Kidney (tissue), 14 donors: ENCODE measurements around the gene MNDA. TPM values are rescaled to one million over a fixed set of nuclear protein-coding genes. Genes with fewer than 3 reads are reported as not detected.
A peak's percentile ranks its signal among the peaks of the same experiment; 100 is the strongest.

Experiments used
- DNase-seq, 5 donors: peaks; one replicate each; pipeline ENCODE4 v3.0.0-alpha.2; 2013 to 2020
- FAIRE-seq: peaks from 2 replicates; lab custom pipeline; 2012; peaks lifted over from hg19 to GRCh38; lab: Jason Lieb, UNC
- H3K27ac ChIP-seq, 2 donors: one replicate each; pipeline ENCODE4 v1.7.0; 2013; ENCODE audit warnings: low read depth in 2 of 2, low read length in 2 of 2, inconsistent platforms in 1 of 2
- H3K27me3 ChIP-seq: one replicate; pipeline ENCODE4 v1.7.1; 2013; ENCODE audit warnings: low read length, inconsistent platforms; ENCODE audit not compliant: control insufficient read depth, insufficient read depth
- H3K36me3 ChIP-seq, 3 donors: one replicate each; pipeline versions ENCODE4 v1.7.0 to v1.7.1; 2013; ENCODE audit warnings: low read length in 3 of 3, control low read depth in 1 of 3, inconsistent platforms in 1 of 3; ENCODE audit not compliant: insufficient read depth in 3 of 3, control insufficient read depth in 2 of 3
- H3K4me1 ChIP-seq, 3 donors: one replicate each; pipeline versions ENCODE4 v1.7.0 to v1.7.1; 2013; ENCODE audit warnings: low read length in 3 of 3, inconsistent platforms in 1 of 3, low read depth in 1 of 3; ENCODE audit not compliant: control insufficient read depth in 2 of 3, insufficient read depth in 2 of 3
- H3K4me3 ChIP-seq, 3 donors: one replicate each; pipeline versions ENCODE4 v1.7.0 to v1.8.1; 2013; ENCODE audit warnings: low read length in 3 of 3, control low read depth in 1 of 3, inconsistent platforms in 1 of 3
- H3K9ac ChIP-seq, 3 donors: one replicate each; pipeline versions ENCODE4 v1.7.0 to v1.7.1; 2013; ENCODE audit warnings: low read length in 3 of 3, control low read depth in 1 of 3, inconsistent platforms in 1 of 3
- H3K9me3 ChIP-seq, 3 donors: one replicate each; pipeline versions ENCODE4 v1.7.0 to v1.7.1; 2013; ENCODE audit warnings: low read length in 3 of 3, control low read depth in 1 of 3, inconsistent platforms in 1 of 3; ENCODE audit not compliant: control insufficient read depth in 2 of 3, insufficient read depth in 1 of 3
- CTCF ChIP-seq: IDR thresholded peaks from 3 replicates; pipeline ENCODE4 v1.5.1; 2012; ENCODE audit warnings: mild to moderate bottlenecking, moderate library complexity, borderline replicate concordance; ENCODE audit not compliant: insufficient read depth; ENCODE audit errors: extremely low read depth
- intact Hi-C: fragments of 100-400 bp; cut with DNase I; formaldehyde crosslinking; loops from one replicate; pipeline ENCODE4 v1.11.1; 2022
- polyA plus RNA-seq: library from polyadenylated mRNA; stranded (reverse); fragments of 350-450 nt; fragmentation: Illumina TruSeq; extraction: RNeasy Lipid Tissue Mini Kit (QIAGEN cat#74804); gene quantifications from one replicate; pipeline ENCODE4 v1.2.3, GENCODE V29; 2014; ENCODE audit warnings: low read depth, low replicate concordance; ENCODE audit not compliant: insufficient read depth
- total RNA-seq: library from RNA; stranded (reverse); fragmentation: NEBNext Ultra II Directional; extraction: Animal tissue kit (Norgen Biotek cat#: 25700); gene quantifications from one replicate; pipeline ENCODE4 v1.2.1, GENCODE V29; 2021
- donor health status: control.
- donor health status: control.
- donor health status: control.
- donor health status: control.
- donor health status: control.
- donor health status: DM: yes; HTN: yes; CAD: no.
- donor health status: Normal renal cell carcinoma (clear cell type).

The MNDA gene
- total and polyA plus RNA-seq, 2 donors from 2014 or later: 2.6 to 8.3 TPM

DNA sequence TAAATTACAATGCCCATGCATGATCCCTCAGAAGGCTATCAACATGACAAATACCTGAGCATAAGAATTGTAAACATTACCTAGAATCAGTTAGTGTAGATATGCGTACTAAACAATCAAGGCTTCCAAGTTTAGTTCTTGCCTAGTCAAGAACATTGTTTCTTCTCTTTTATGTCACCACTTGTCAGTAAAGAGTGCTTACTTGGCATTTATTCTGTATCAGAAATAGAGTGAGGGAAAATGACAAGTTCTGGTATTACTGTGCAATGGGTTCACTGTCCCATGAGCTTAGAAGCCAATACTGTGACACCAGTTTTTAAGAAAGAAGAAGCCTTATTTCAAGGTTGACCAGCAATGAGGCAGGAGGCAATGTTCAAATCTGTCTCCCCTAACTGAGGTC is 27.5 kb upstream of the MNDA start:
- intact Hi-C loops: no loop called here
- no peak for DNase-seq
- H3K4me1 ChIP-seq: no peaks in the 10 kb centered on the region
- no peak overlapping the region for H3K9ac ChIP-seq
- FAIRE-seq: no peak
- H3K9me3 ChIP-seq: no peaks in the 10 kb centered on the region
- no peaks in the 10 kb centered on the region for H3K36me3 ChIP-seq
- TF ChIP-seq CTCF: no peak
- no peak overlapping the region for H3K4me3 ChIP-seq
- H3K27me3 ChIP-seq: no peaks in the 10 kb centered on the region
- H3K27ac ChIP-seq: no peak overlapping the region

- H3K27ac ChIP-seq: no peak overlapping the region
- no peaks in the 10 kb centered on the region for H3K36me3 ChIP-seq
- H3K9me3 ChIP-seq: no peaks in the 10 kb centered on the region
- H3K27me3 ChIP-seq: no peaks in the 10 kb centered on the region
- DNase-seq (no peak), FAIRE-seq (no peak)
- no peak overlapping the region for H3K4me3 ChIP-seq
- H3K4me1 ChIP-seq: no peaks in the 10 kb centered on the region
- intact Hi-C loops: no loop called here
- no peak overlapping the region for H3K9ac ChIP-seq
- TF ChIP-seq CTCF: no peak
These were observed 24.1 kb upstream of the MNDA start for GRCh38 chr1:158806916-158807536.

GRCh38 chr1:158809256-158809655 is 21.9 kb upstream of the MNDA start:
- no peak overlapping the region for H3K27ac ChIP-seq
- TF ChIP-seq CTCF: no peak
- DNase-seq (no peak), FAIRE-seq (no peak)
- no peak overlapping the region for H3K4me3 ChIP-seq
- no peak overlapping the region for H3K9ac ChIP-seq
- no peaks in the 10 kb centered on the region for H3K9me3 ChIP-seq
- H3K4me1 ChIP-seq: no peaks in the 10 kb centered on the region
- no peaks in the 10 kb centered on the region for H3K36me3 ChIP-seq
- intact Hi-C loops: no loop called here
- no peaks in the 10 kb centered on the region for H3K27me3 ChIP-seq

DNA sequence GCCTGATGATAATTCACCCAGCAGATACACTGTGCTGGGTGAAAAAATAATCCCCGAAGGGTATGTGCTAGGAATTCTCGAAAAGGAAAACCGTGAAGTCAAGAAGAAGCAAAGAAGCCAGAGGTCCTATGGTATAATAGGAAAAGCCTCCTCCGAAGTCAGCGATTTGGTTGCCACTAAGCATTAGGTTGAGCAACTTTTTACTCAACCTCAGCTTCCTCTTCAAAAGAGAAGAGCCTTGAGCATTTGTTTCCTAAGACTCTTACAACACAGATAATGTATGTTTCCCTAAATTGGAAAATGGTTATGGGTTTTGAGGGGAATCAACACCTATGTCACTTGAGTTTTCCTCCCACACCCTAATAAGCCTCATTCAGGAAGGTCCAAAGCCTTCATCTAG is 21.3 kb upstream of the MNDA start:
- Histone ChIP-seq H3K9ac (no peak overlapping the region), H3K4me3 (no peak overlapping the region), H3K27ac (no peak overlapping the region), H3K9me3 (no peaks in the 10 kb centered on the region), H3K4me1 (no peaks in the 10 kb centered on the region), H3K27me3 (no peaks in the 10 kb centered on the region), H3K36me3 (no peaks in the 10 kb centered on the region)
- intact Hi-C loops: no loop called here
- no peak for TF ChIP-seq CTCF
- DNase-seq (peak in 1 of 5 donors; percentile 2), FAIRE-seq (no peak)
